ENCODE data around the gene KRT1.

DNA sequence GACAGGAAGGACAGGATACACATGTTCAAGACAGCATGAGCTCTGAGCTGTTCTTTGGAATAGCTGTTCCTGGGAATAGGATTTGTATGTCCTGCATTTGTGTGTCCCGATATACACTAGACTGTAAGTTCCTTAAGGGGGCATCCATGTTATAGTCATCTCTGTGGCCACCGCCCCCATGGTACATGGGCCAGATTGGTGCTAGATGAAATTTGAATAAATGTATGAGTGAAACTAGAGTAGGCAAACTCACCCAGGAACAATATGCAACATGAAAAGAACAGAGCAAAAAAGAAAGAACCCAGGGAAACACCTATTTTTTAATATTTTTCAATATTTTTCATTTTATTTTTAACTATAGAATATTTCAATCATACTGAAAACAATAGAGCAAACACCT is 48.2 kb upstream of the KRT1 start:
- TF ChIP-seq POLR2A (IDR thresholded peaks at IDR 0.05; ENCODE audit: low read length) (no peak), GATA1 (IDR thresholded peaks at IDR 0.05; ENCODE audit: low read depth, low read length) (no peak)

Data from erythroblast (primary cell).